Endodermal cell (in vitro differentiated cells): ENCODE results near the gene ITCH. TPM values are rescaled to one million over a fixed set of nuclear protein-coding genes. Genes with fewer than 3 reads are reported as not detected.

Experiments
- DNase-seq: peaks from one replicate; pipeline ENCODE4 v3.0.0-alpha.2; 2017
- H3K27ac ChIP-seq: 2 replicates; pipeline ENCODE4 v1.5.1; 2013; ENCODE audit warnings: mild to moderate bottlenecking, low read depth, low read length, moderate library complexity
- H3K27me3 ChIP-seq: 2 replicates; pipeline ENCODE4 v1.6.1; 2013; ENCODE audit warnings: mild to moderate bottlenecking, low read length, moderate library complexity; ENCODE audit not compliant: insufficient read depth, control insufficient read depth, poor library complexity, severe bottlenecking
- H3K36me3 ChIP-seq: 2 replicates; pipeline ENCODE4 v1.7.0; 2013; ENCODE audit warnings: mild to moderate bottlenecking, low read length, moderate library complexity; ENCODE audit not compliant: control insufficient read depth, insufficient read depth
- H3K4me1 ChIP-seq: one replicate; pipeline ENCODE4 v1.7.0; 2013; ENCODE audit warnings: low read length; ENCODE audit not compliant: control insufficient read depth, insufficient read depth
- H3K4me3 ChIP-seq: 2 replicates; pipeline ENCODE4 v1.5.1; 2013; ENCODE audit warnings: mild to moderate bottlenecking, low read length, moderate library complexity
- H3K9ac ChIP-seq: 2 replicates; pipeline ENCODE4 v1.6.1; 2013; ENCODE audit warnings: mild to moderate bottlenecking, low read length, moderate library complexity; ENCODE audit not compliant: poor library complexity, severe bottlenecking; ENCODE audit errors: extremely low read depth
- H3K9me3 ChIP-seq: 2 replicates; pipeline ENCODE4 v1.6.1; 2013; ENCODE audit warnings: mild to moderate bottlenecking, low read length, moderate library complexity; ENCODE audit not compliant: control insufficient read depth
- H3K27ac Mint-ChIP-seq: 2 replicates; pipeline ENCODE4 v1.8.0; 2020; ENCODE audit warnings: mixed read lengths
- H3K27me3 Mint-ChIP-seq: 2 replicates; pipeline ENCODE4 v1.8.0; 2021; ENCODE audit warnings: mild to moderate bottlenecking, mixed read lengths; ENCODE audit not compliant: insufficient read depth
- H3K36me3 Mint-ChIP-seq: 2 replicates; pipeline ENCODE4 v1.8.0; 2020; ENCODE audit warnings: low read depth, mixed read lengths
- H3K4me1 Mint-ChIP-seq: 2 replicates; pipeline ENCODE4 v1.8.0; 2020; ENCODE audit warnings: mixed read lengths
- H3K4me3 Mint-ChIP-seq: 2 replicates; pipeline ENCODE4 v1.8.0; 2020; ENCODE audit warnings: mild to moderate bottlenecking, moderate library complexity, mixed read lengths
- H3K9me3 Mint-ChIP-seq: 2 replicates; pipeline ENCODE4 v1.8.0; 2020; ENCODE audit warnings: mild to moderate bottlenecking, mixed read lengths
- CTCF ChIP-seq: fragments of 200-600 bp; sonication (generic); conservative IDR thresholded peaks from 2 replicates; pipeline ENCODE4 v1.5.0; 2021; ENCODE audit warnings: antibody characterized with exemption, mild to moderate bottlenecking
- WGBS, 2 experiments: methylation state at CpG; one replicate each; pipeline versions ENCODE4 v1.1.5 to v1.1.7; 2013; ENCODE audit warnings: missing lambda C conversion rate in 2 of 2, mixed read lengths in 1 of 2; ENCODE audit not compliant: insufficient coverage in 1 of 2, insufficient read length in 1 of 2; 5-methylcytosine and 5-hydroxymethylcytosine counted together
- total RNA-seq, 2 donors: library from RNA; stranded (reverse); fragmentation: NEBNext Ultra II Directional in 1 of 2; extraction: Animal tissue kit (Norgen Biotek cat#: 25700) in 1 of 2; gene quantifications; 2 replicates in 1 of 2; 3 replicates in 1 of 2; pipeline ENCODE4 v1.2.1, GENCODE V29; 2021

ITCH gene
- total RNA-seq, 2 donors from 2014 or later = 65.1 to 84.4 TPM

GRCh38 chr20:34535301-34535840 is 172.3 kb downstream of the ITCH start:
- H3K36me3 ChIP-seq = peaks cover 77% of the 10 kb centered on the region
- no peak for TF ChIP-seq CTCF
- Mint-ChIP-seq H3K27ac (no peak overlapping the region), H3K27me3 (no peaks in the 10 kb centered on the region), H3K4me1 (no peaks in the 10 kb centered on the region), H3K4me3 (no peak overlapping the region), H3K36me3 (peaks cover 77% of the 10 kb centered on the region), H3K9me3 (no peaks in the 10 kb centered on the region)
- WGBS, 2 experiments = 93 to 96% methylated on average over 11 to 15 of the region's 15 CpGs
- H3K4me1 ChIP-seq = no peaks in the 10 kb centered on the region
- no peak overlapping the region for H3K9ac ChIP-seq
- H3K27ac ChIP-seq = no peak overlapping the region
- no peaks in the 10 kb centered on the region for H3K27me3 ChIP-seq
- H3K9me3 ChIP-seq = no peaks in the 10 kb centered on the region
- DNase-seq = no peak
- H3K4me3 ChIP-seq = no peak overlapping the region

- Mint-ChIP-seq H3K4me1 (no peaks in the 10 kb centered on the region), H3K36me3 (peaks cover 77% of the 10 kb centered on the region), H3K27ac (no peak overlapping the region), H3K9me3 (no peaks in the 10 kb centered on the region), H3K4me3 (no peak overlapping the region), H3K27me3 (no peaks in the 10 kb centered on the region)
- Histone ChIP-seq H3K27me3 (no peaks in the 10 kb centered on the region), H3K4me3 (no peak overlapping the region), H3K36me3 (peaks cover 78% of the 10 kb centered on the region), H3K9me3 (no peaks in the 10 kb centered on the region), H3K4me1 (no peaks in the 10 kb centered on the region), H3K27ac (no peak overlapping the region), H3K9ac (no peak overlapping the region)
- TF ChIP-seq CTCF = no peak
- 87 to 98% methylated on average over 2 of the region's 2 CpGs for WGBS, 2 experiments
- DNase-seq = no peak
Measured at GRCh38 chr20:34535857-34536256, 172.8 kb downstream of the ITCH start.

- Mint-ChIP-seq H3K36me3 (peaks cover 83% of the 10 kb centered on the region), H3K27ac (peak overlapping the region; percentile 58), H3K9me3 (no peaks in the 10 kb centered on the region), H3K4me3 (no peak overlapping the region), H3K4me1 (no peaks in the 10 kb centered on the region), H3K27me3 (no peaks in the 10 kb centered on the region)
- Histone ChIP-seq H3K4me1 (no peaks in the 10 kb centered on the region), H3K36me3 (peaks cover 79% of the 10 kb centered on the region), H3K27ac (no peak overlapping the region), H3K27me3 (no peaks in the 10 kb centered on the region), H3K9ac (no peak overlapping the region), H3K4me3 (no peak overlapping the region), H3K9me3 (no peaks in the 10 kb centered on the region)
- DNase-seq = peak; percentile 86
- TF ChIP-seq CTCF = peak; percentile 73
- WGBS, 2 experiments = 85 to 96% methylated on average over 6 to 10 of the region's 10 CpGs
Measured at GRCh38 chr20:34536798-34537394, 173.8 kb downstream of the ITCH start.
